H7 (cell line): ENCODE measurements around the gene PIH1D2. TPM values are rescaled to one million over a fixed set of nuclear protein-coding genes. Genes with fewer than 3 reads are reported as not detected.
"Not testable (repeated sequence)": the region's sequence is repeated elsewhere in the genome, so short reads cannot be mapped to it uniquely, and the experiment has no call there.

ENCODE experiments used
- DNase-seq: peaks from one replicate; pipeline ENCODE4 v3.0.0; 2012
- H3K27me3 ChIP-seq: 2 replicates; pipeline ENCODE4 v1.6.0; 2011; ENCODE audit warnings: mild to moderate bottlenecking, low read length; ENCODE audit not compliant: control insufficient read depth, insufficient read depth
- H3K36me3 ChIP-seq: replicated peaks from 2 replicates; pipeline ENCODE4 v1.5.1; 2011; ENCODE audit warnings: low read length; ENCODE audit not compliant: control insufficient read depth, insufficient read depth
- H3K4me3 ChIP-seq: 2 replicates; pipeline ENCODE4 v1.5.1; 2011; ENCODE audit warnings: low read depth, mild to moderate bottlenecking, control low read depth, low read length, moderate library complexity; ENCODE audit not compliant: insufficient read depth
- total RNA-seq: library from RNA; depleted of rRNA; stranded (reverse); fragments of >200 nt; shearing (Covaris generic); gene quantifications from 2 replicates; pipeline ENCODE4 v1.2.3, GENCODE V29; 2014; rRNA removed

Gene PIH1D2
- total RNA-seq = 0.37 and 1.0 TPM in 2 replicates

DNA sequence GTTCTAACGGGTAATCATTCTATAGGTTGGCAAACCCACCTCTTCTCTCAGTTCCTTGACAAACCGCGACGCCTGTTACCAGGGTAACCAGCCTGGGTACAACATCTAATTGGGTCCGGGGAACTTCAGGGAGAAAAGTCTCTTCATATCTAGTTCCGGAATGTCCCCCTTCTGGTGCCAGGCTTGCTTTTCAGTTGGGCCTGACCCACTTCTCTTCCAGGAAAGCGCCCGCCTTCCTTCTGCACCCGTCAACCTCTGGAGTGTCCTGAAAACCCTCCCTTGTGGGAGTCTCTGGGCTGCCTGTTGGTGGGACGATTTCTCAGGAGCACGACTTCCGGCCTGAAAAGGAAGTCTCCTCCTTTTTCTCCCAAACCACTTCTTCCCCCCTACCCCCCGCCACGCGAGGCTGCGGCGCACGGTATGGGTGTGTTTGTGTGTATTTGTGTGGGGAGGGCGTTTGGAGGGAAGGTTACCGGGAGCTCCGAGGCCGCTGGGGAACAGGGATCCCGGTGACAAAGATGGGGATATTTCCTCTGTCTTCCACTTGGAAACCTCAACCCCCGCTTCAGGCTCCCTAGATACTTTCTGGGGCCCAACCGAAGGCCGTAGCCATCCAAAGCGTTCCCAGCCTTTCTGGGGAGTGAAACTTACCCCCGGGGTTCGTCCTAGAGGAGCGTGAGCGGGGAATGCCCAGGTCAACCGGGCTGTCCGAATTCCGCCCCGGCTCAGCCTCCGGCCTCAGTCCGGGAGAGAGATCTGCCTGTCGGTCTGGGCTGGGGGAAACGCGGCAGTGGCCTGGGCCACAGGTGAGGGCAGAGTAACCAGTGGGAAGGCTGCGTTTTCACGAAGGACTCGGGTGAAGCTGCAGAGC, at the start of gene PIH1D2, which contains the start of gene NKAPD1:
Gene PIH1D2, minus strand, starts transcription at position 77 of the 871 bp plus-strand sequence. CDS start 843 bp downstream, outside the sequence.
Gene NKAPD1, plus strand, starts transcription at position 359 of the 871 bp plus-strand sequence. CDS start 1,276 bp downstream, outside the sequence.
- peak; percentile 82 for DNase-seq
- peak within 1 kb of the TSS; percentile 88 for H3K4me3 ChIP-seq
- peaks cover 7% of the 10 kb centered on the region for H3K36me3 ChIP-seq
- no peaks in the 10 kb centered on the region for H3K27me3 ChIP-seq

- no peaks in the 10 kb centered on the region for H3K36me3 ChIP-seq
- H3K4me3 ChIP-seq = no peak overlapping the region
- DNase-seq = no peak
- H3K27me3 ChIP-seq = no peaks in the 10 kb centered on the region
Observed at GRCh38 chr11:112123129-112123528, 49.3 kb upstream of the PIH1D2 start.

GRCh38 chr11:112121981-112122615, 48.3 kb upstream of the PIH1D2 start:
- Histone ChIP-seq H3K27me3 (no peaks in the 10 kb centered on the region), H3K4me3 (no peak overlapping the region), H3K36me3 (no peaks in the 10 kb centered on the region)
- DNase-seq = no peak

DNA sequence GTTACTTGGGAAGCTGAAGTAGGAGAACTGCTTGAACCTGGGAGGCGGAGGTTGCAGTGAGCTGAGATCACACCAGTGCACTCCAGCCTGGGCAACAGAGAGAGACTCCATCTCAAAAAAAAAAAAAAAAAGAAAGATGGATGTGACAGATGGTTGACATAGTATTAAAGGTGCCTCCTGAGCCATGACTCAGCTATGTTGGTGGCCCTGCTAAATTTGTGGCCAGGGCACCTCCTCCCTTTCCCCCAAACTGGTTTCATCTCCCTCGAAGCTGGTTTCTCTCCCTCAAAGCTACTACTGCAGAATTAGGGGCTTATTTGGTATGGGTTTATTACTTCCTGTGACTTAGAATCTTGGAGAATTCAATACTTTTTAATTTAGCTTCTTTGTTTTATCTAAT, 44.4 kb upstream of the PIH1D2 start:
- H3K4me3 ChIP-seq = no peak overlapping the region
- DNase-seq = no peak
- H3K36me3 ChIP-seq = no peaks in the 10 kb centered on the region
- no peaks in the 10 kb centered on the region for H3K27me3 ChIP-seq

DNA sequence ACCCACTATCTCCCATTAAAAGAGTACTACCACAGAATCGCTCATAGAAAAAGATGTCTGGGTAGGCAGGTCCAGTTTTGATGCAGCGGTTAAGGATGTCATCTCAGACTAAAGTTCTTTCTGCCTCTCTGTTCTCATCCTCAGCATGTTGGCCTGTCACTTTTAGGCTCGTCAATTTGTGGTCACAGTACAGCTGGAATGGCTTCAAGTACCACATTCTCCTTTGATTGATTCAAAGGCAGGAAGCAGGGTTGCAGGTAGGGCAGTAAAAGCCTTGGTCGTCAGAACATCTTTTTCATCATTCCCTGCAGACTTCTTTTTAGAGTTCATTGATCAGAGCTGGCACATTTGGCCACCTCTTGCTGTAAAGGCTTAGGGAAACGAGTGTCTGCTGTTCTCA, 41.6 kb upstream of the PIH1D2 start:
- Histone ChIP-seq H3K27me3 (no peaks in the 10 kb centered on the region), H3K36me3 (no peaks in the 10 kb centered on the region), H3K4me3 (no peak overlapping the region)
- no peak for DNase-seq

GRCh38 chr11:112114460-112114859, 40.6 kb upstream of the PIH1D2 start:
- H3K27me3 ChIP-seq = no peaks in the 10 kb centered on the region
- H3K36me3 ChIP-seq = no peaks in the 10 kb centered on the region
- DNase-seq = no peak
- no peak overlapping the region for H3K4me3 ChIP-seq

DNA sequence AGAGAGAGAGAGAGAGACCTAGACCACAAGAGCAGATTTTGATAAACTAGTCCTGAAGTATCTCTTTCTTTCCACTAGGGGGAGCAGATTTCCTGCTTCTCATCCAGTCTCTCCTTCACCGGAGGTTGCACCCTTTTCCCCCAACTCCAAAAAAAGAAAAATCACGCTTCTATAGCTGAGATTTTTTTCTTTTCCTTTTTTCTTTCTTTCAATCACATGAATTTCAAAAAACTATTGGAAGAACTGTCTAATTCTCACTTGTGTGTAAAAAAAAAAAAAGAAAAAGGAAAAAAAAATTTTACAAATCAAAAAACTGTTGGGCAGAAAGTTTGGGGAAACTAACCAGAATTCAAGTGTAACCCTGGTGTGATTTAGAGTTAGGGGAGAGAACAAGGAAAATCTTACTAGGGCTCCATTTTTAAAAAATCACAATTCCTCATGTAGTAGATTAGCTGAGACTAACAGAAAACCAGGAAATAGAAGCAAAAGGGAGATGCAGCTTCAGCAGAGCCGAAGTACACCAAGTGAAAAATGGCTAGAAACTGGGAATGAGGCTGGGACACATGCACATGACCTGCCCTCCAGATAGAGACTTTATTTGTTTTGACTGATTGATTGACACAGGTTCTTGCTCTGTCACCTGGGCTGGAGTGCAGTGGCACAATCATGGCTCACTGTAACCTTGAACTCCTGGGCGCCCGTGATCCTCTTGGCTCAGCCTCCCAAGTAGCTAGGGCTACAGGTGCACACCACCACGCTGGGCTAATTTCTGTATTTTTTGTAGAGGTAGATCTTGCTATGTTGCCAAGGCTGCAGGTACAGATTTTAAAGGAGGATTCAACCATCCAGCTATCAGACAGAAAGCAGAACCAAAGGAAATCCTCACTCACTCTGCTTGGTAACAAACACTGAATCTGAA, 40.0 kb upstream of the PIH1D2 start:
- no peaks in the 10 kb centered on the region for H3K27me3 ChIP-seq
- DNase-seq = peak; percentile 61
- no peaks in the 10 kb centered on the region for H3K36me3 ChIP-seq
- H3K4me3 ChIP-seq = no peak overlapping the region

DNA sequence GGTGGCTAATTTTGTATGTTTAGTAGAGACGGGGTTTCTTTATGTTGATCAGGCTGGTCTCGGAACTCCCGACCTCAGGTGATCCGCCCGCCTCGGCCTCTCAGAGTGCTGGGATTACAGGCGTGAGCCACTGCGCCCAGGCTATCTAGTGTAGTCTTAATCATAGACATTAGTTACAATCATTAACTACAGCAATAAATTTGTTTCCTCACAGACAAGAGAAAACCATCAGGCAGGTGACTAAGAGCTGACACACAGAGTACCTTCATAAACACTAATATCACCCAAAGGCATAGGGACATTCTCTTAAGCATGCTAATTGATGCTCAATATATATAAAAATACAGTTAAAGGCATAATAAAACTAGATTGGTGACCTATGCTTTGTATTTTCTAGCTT, 32.3 kb upstream of the PIH1D2 start:
- Histone ChIP-seq H3K4me3 (no peak overlapping the region), H3K36me3 (no peaks in the 10 kb centered on the region), H3K27me3 (no peaks in the 10 kb centered on the region)
- DNase-seq = no peak

DNA sequence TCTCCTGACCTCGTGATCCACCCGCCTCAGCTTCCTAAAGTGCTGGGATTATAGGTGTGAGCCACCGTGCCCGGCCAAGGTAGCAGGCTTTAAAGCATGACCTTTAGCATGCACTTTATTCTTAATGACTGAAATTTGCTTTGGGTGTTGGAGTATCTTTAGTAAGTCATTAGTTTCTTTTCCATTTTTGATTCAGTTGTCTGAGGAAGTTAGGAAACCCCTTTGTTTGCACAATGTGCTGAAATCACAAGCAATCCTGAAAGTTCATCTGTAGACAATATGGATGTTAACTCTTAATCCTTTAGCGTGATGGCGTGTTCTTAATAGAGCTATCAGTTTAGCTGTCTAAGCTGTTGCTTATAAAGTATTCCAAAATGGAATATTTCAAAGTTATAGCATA, 29.6 kb upstream of the PIH1D2 start:
- no peak for DNase-seq
- no peaks in the 10 kb centered on the region for H3K36me3 ChIP-seq
- no peaks in the 10 kb centered on the region for H3K27me3 ChIP-seq
- no peak overlapping the region for H3K4me3 ChIP-seq

- no peaks in the 10 kb centered on the region for H3K27me3 ChIP-seq
- H3K36me3 ChIP-seq = no peaks in the 10 kb centered on the region
- no peak overlapping the region for H3K4me3 ChIP-seq
- no peak for DNase-seq
Observed at GRCh38 chr11:112100462-112100861, 26.6 kb upstream of the PIH1D2 start.

GRCh38 chr11:112097734-112098528, 24.1 kb upstream of the PIH1D2 start:
- DNase-seq = no peak
- no peaks in the 10 kb centered on the region for H3K27me3 ChIP-seq
- no peak overlapping the region for H3K4me3 ChIP-seq
- peaks cover 3% of the 10 kb centered on the region for H3K36me3 ChIP-seq

DNA sequence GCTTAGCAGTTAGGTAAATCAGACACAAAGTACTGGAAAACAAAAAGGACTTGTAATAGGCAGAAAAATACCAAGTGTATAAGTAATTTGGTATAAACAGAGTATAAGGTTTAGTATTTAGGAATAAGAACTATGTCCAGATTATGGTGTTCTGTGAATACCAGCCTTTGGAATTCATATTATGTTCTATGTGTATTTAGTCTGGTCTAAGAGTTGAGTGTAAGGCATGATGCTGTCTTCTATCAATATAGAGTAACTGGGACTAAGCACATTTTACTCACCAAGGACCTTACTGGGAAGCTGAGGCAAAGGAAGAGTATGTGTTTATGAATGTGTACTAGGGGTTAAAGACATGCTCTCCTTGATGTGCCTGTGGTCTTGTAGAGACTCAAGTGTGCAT, 22.4 kb upstream of the PIH1D2 start:
- DNase-seq = no peak
- Histone ChIP-seq H3K4me3 (no peak overlapping the region), H3K27me3 (no peaks in the 10 kb centered on the region), H3K36me3 (peaks cover 9% of the 10 kb centered on the region)

DNA sequence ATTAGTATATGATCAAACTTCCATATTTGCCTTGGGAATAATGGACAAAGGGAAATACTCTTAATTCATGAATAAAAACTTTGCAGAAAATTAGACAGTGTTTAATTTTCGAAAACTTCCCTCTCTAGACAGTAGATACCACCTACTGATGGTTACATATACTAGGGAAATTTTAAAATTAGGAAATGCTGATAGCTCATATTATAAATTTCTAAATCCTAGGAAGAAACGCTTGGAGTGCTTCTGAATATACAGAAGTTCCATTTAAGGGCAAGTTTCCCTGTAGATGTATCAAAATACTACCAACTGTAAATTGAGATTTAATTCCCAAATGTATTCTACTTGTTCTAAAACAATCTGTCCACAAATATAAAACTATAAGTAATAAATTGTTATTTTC, 21.5 kb upstream of the PIH1D2 start:
- H3K27me3 ChIP-seq, DNase-seq, H3K4me3 ChIP-seq: not testable (repeated sequence)
- peaks cover 11% of the 10 kb centered on the region for H3K36me3 ChIP-seq

DNA sequence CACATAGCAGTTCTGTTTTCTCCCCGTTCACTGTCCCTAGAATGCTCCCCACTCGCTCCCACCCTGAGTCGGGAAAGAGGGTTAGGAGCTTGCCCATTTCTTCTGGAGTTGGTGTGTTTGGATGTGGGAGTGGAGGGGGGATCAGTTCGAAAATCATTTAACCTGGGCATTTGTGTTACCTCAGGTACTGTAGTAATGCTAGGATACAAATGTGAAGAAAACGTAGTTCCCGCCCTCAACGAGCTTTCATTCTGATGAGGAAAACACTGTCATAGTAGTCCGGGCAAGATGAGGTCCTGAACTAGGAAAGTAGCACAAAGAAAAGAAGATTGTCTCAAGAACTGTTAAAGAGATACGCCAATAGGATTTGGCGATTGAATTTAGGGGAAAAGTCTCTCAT, 13.4 kb upstream of the PIH1D2 start:
- H3K36me3 ChIP-seq = peaks cover 31% of the 10 kb centered on the region
- peak overlapping the region; percentile 96 for H3K4me3 ChIP-seq
- no peaks in the 10 kb centered on the region for H3K27me3 ChIP-seq
- DNase-seq = no peak
